Keratinocyte (primary cell): Measurements from ENCODE around the gene NR2C2AP.

Source experiments
- EZH2 ChIP-seq: IDR thresholded peaks from one replicate; pipeline ENCODE4 v1.6.1; 2012; ENCODE audit warnings: inconsistent platforms, mild to moderate bottlenecking, low read length, moderate library complexity
- TF ChIP-seq, protein P1 (sequence below), 3 experiments: IDR thresholded peaks in 1 of 3; conservative IDR thresholded peaks in 1 of 3; optimal IDR thresholded peaks in 1 of 3; 2 replicates in 2 of 3; 3 replicates in 1 of 3; pipeline versions ENCODE3 to v1.5.1; 2011; ENCODE audit warnings: low read length in 3 of 3, mild to moderate bottlenecking in 3 of 3, moderate library complexity in 2 of 3, control low read depth in 1 of 3, inconsistent platforms in 1 of 3; ENCODE audit not compliant: insufficient read depth in 2 of 3; ENCODE audit errors: extremely low read depth in 1 of 3

DNA sequence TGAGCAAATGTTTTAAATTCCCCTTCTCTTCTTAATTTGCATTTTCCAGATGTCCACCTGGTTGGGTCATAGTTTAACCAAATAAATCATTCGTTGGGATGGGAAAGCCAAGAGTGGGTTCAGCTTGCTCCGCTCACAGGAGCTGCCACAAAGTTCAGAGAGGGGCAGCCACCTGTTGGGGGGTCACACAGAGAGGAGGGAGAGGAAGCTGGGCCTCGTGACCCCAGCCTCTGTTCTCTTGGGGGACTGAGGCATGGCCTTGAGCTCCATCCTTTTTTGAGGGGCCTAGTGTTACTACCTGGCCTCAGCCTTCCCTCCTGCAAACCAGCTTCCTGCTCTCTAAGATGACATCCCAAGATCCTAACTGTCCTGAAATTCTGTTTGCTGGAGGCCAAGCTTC is 35.6 kb downstream of the NR2C2AP start:
- TF ChIP-seq, protein P1, sequence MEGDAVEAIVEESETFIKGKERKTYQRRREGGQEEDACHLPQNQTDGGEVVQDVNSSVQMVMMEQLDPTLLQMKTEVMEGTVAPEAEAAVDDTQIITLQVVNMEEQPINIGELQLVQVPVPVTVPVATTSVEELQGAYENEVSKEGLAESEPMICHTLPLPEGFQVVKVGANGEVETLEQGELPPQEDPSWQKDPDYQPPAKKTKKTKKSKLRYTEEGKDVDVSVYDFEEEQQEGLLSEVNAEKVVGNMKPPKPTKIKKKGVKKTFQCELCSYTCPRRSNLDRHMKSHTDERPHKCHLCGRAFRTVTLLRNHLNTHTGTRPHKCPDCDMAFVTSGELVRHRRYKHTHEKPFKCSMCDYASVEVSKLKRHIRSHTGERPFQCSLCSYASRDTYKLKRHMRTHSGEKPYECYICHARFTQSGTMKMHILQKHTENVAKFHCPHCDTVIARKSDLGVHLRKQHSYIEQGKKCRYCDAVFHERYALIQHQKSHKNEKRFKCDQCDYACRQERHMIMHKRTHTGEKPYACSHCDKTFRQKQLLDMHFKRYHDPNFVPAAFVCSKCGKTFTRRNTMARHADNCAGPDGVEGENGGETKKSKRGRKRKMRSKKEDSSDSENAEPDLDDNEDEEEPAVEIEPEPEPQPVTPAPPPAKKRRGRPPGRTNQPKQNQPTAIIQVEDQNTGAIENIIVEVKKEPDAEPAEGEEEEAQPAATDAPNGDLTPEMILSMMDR (optimal IDR thresholded peaks at IDR 0.05 in 1 of 3, IDR thresholded peaks at IDR 0.05 in 1 of 3, conservative IDR thresholded peaks at IDR 0.05 in 1 of 3; ENCODE audit: extremely low read depth in 1 of 3, insufficient read depth in 2 of 3, low read length in 3 of 3), result no peak
- TF ChIP-seq EZH2, result no peak
